Stimulated activated naive CD4-positive, alpha-beta T cell treated with Interleukin-2 at 50 U/mL for 16 hours (primary cell): ENCODE measurements around the gene EIF1AD.
A peak's percentile ranks its signal among the peaks of the same experiment; 100 is the strongest.
"Not testable (repeated sequence)": the region's sequence is repeated elsewhere in the genome, so short reads cannot be mapped to it uniquely, and the experiment has no call there.

Experiments
- DNase-seq: peaks from one replicate; lab custom pipeline; 2025; lab: John Stamatoyannopoulos, UW

EIF1AD gene

GRCh38 chr11:65968600-65969482, 33.1 kb downstream of the EIF1AD start:
- DNase-seq: no peak

- DNase-seq: no peak
Measured at GRCh38 chr11:65967329-65967934, 34.5 kb downstream of the EIF1AD start.

- DNase-seq: no peak
Measured at GRCh38 chr11:65965986-65966762, 35.8 kb downstream of the EIF1AD start.

- no peak for DNase-seq
Measured at GRCh38 chr11:65964906-65965305, 37.1 kb downstream of the EIF1AD start.

GRCh38 chr11:65962141-65962564, 39.8 kb downstream of the EIF1AD start:
- no peak for DNase-seq

- DNase-seq: peak; percentile 95
Measured at GRCh38 chr11:65961267-65962140, 40.5 kb downstream of the EIF1AD start, which contains the start of gene SART1. Gene SART1 (plus strand): TSS chr11:65961734. CDS start chr11:65961781, 47 bp downstream.

GRCh38 chr11:65960824-65961266, 41.1 kb downstream of the EIF1AD start:
- DNase-seq: no peak

- no peak for DNase-seq
Measured at GRCh38 chr11:65958774-65959420, 43.1 kb downstream of the EIF1AD start.

- no peak for DNase-seq
Measured at GRCh38 chr11:65958291-65958690, 43.7 kb downstream of the EIF1AD start.

GRCh38 chr11:65954771-65955170, 47.2 kb downstream of the EIF1AD start:
- DNase-seq: no peak

- DNase-seq: no peak
Measured at GRCh38 chr11:65953471-65953870, 48.5 kb downstream of the EIF1AD start.

GRCh38 chr11:65952052-65952521, 49.9 kb downstream of the EIF1AD start:
- DNase-seq: no peak

GRCh38 chr11:65951641-65952040, 50.3 kb downstream of the EIF1AD start:
- not testable (repeated sequence) for DNase-seq

GRCh38 chr11:65950711-65951110, 51.2 kb downstream of the EIF1AD start:
- DNase-seq: not testable (repeated sequence)

- no peak for DNase-seq
Measured at GRCh38 chr11:65947603-65948125, 54.3 kb downstream of the EIF1AD start.

GRCh38 chr11:65947133-65947532, 54.8 kb downstream of the EIF1AD start:
- DNase-seq: no peak

- no peak for DNase-seq
Measured at GRCh38 chr11:65946655-65947054, 55.3 kb downstream of the EIF1AD start.
